Ectodermal cell (in vitro differentiated cells): ENCODE measurements around the gene MACC1.

Source experiments
- H3K27ac ChIP-seq: 2 replicates; pipeline ENCODE4 v1.7.0; 2013; ENCODE audit warnings: mild to moderate bottlenecking, low read depth, low read length; ENCODE audit not compliant: insufficient read depth, poor library complexity, severe bottlenecking
- H3K27me3 ChIP-seq: 2 replicates; pipeline ENCODE4 v1.7.0; 2013; ENCODE audit warnings: mild to moderate bottlenecking, low read length; ENCODE audit not compliant: insufficient read depth, control insufficient read depth, poor library complexity, severe bottlenecking
- H3K36me3 ChIP-seq: one replicate; pipeline ENCODE4 v1.7.0; 2013; ENCODE audit warnings: low read length; ENCODE audit not compliant: control insufficient read depth, insufficient read depth
- H3K4me1 ChIP-seq: one replicate; pipeline ENCODE4 v1.7.0; 2013; ENCODE audit warnings: low read length; ENCODE audit not compliant: control insufficient read depth, insufficient read depth
- H3K4me3 ChIP-seq: 2 replicates; pipeline ENCODE4 v1.7.0; 2013; ENCODE audit warnings: low read depth, low read length, control low read depth; ENCODE audit not compliant: insufficient read depth
- H3K9me3 ChIP-seq: 2 replicates; pipeline ENCODE4 v1.7.0; 2013; ENCODE audit warnings: mild to moderate bottlenecking, low read length, moderate library complexity; ENCODE audit not compliant: control insufficient read depth
- WGBS, 2 experiments: methylation state at CpG; one replicate each; pipeline ENCODE4 v1.1.7; 2013; ENCODE audit warnings: missing lambda C conversion rate in 2 of 2; 5-methylcytosine and 5-hydroxymethylcytosine counted together

MACC1 gene

GRCh38 chr7:20232848-20233247 is 15.7 kb upstream of the MACC1 start:
- Histone ChIP-seq H3K4me3 (no peak overlapping the region), H3K36me3 (no peaks in the 10 kb centered on the region), H3K27ac (no peak overlapping the region), H3K4me1 (no peaks in the 10 kb centered on the region), H3K27me3 (no peaks in the 10 kb centered on the region), H3K9me3 (no peaks in the 10 kb centered on the region)
- 96 to 100% methylated on average over 1 of the region's 1 CpG for WGBS, 2 experiments

GRCh38 chr7:20229646-20230500 is 12.7 kb upstream of the MACC1 start:
- no peaks in the 10 kb centered on the region for H3K27me3 ChIP-seq
- no peaks in the 10 kb centered on the region for H3K36me3 ChIP-seq
- H3K27ac ChIP-seq: no peak overlapping the region
- no peaks in the 10 kb centered on the region for H3K4me1 ChIP-seq
- no peak overlapping the region for H3K4me3 ChIP-seq
- 89 to 90% methylated on average over 6 to 7 of the region's 7 CpGs for WGBS, 2 experiments
- no peaks in the 10 kb centered on the region for H3K9me3 ChIP-seq

- Histone ChIP-seq H3K36me3 (no peaks in the 10 kb centered on the region), H3K27ac (no peak overlapping the region), H3K27me3 (no peaks in the 10 kb centered on the region), H3K4me3 (no peak overlapping the region), H3K9me3 (no peaks in the 10 kb centered on the region), H3K4me1 (no peaks in the 10 kb centered on the region)
- WGBS, 2 experiments: 92 to 93% methylated on average over 3 of the region's 3 CpGs
These were observed 11.9 kb upstream of the MACC1 start for GRCh38 chr7:20229081-20229480.

GRCh38 chr7:20228654-20229053 is 11.5 kb upstream of the MACC1 start:
- no peaks in the 10 kb centered on the region for H3K36me3 ChIP-seq
- no peak overlapping the region for H3K4me3 ChIP-seq
- H3K9me3 ChIP-seq: no peaks in the 10 kb centered on the region
- H3K27ac ChIP-seq: no peak overlapping the region
- no peaks in the 10 kb centered on the region for H3K27me3 ChIP-seq
- H3K4me1 ChIP-seq: no peaks in the 10 kb centered on the region

GRCh38 chr7:20227291-20227795 is 10.2 kb upstream of the MACC1 start:
- WGBS, 2 experiments: 87 to 100% methylated on average over 2 of the region's 2 CpGs
- Histone ChIP-seq H3K4me1 (no peaks in the 10 kb centered on the region), H3K36me3 (no peaks in the 10 kb centered on the region), H3K9me3 (no peaks in the 10 kb centered on the region), H3K4me3 (no peak overlapping the region), H3K27ac (no peak overlapping the region), H3K27me3 (no peaks in the 10 kb centered on the region)

GRCh38 chr7:20226860-20227259 is 9.7 kb upstream of the MACC1 start:
- no peak overlapping the region for H3K27ac ChIP-seq
- WGBS, 2 experiments: 0% methylated on average over 1 of the region's 1 CpG
- H3K27me3 ChIP-seq: no peaks in the 10 kb centered on the region
- H3K4me3 ChIP-seq: no peak overlapping the region
- no peaks in the 10 kb centered on the region for H3K9me3 ChIP-seq
- H3K4me1 ChIP-seq: no peaks in the 10 kb centered on the region
- H3K36me3 ChIP-seq: no peaks in the 10 kb centered on the region

DNA sequence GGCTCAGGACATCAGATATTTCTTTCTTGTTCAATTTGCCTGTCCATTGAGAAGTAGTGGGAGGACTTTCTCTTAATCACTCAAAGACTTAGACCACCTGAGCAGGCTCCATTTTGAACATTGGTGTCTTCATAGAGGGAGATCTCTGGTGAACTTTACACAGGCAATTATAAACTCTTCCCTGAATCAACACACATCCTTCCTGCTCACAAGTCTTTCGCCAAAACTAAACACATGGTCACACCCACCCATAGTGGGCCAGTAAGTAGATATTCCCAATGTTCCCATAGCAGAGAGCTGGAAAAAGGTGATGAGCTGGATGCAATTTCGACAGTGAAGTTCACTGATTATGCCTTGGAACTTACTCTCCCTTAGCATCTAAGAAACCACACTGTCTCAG is 8.2 kb upstream of the MACC1 start:
- H3K4me3 ChIP-seq: no peak overlapping the region
- no peak overlapping the region for H3K27ac ChIP-seq
- H3K36me3 ChIP-seq: no peaks in the 10 kb centered on the region
- 87 to 91% methylated on average over 2 of the region's 2 CpGs for WGBS, 2 experiments
- no peaks in the 10 kb centered on the region for H3K4me1 ChIP-seq
- no peaks in the 10 kb centered on the region for H3K27me3 ChIP-seq
- no peaks in the 10 kb centered on the region for H3K9me3 ChIP-seq

GRCh38 chr7:20224025-20224424 is 6.8 kb upstream of the MACC1 start:
- Histone ChIP-seq H3K36me3 (no peaks in the 10 kb centered on the region), H3K4me1 (peaks cover 7% of the 10 kb centered on the region), H3K9me3 (no peaks in the 10 kb centered on the region), H3K27ac (no peak overlapping the region), H3K27me3 (no peaks in the 10 kb centered on the region), H3K4me3 (no peak overlapping the region)

DNA sequence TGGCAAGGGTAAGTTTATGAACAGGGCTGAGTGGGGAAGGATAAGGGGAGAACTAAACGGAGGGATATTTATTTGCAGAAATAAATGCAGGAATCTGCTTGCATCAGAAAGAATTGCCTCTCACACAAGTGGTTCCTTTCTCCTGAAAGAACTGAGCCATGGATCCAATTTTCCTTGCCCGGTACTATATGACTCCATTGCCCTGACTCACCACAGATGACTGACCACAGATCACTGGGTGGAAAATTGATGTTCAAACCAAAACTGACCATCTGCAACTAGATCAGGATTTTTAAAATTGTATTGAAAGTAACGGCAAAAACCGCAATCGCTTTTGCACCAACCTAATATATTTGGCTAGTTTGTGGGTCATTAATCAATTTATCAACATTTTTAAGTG is 6.2 kb upstream of the MACC1 start:
- WGBS, 2 experiments: 91 to 92% methylated on average over 2 to 5 of the region's 5 CpGs
- no peak overlapping the region for H3K27ac ChIP-seq
- no peaks in the 10 kb centered on the region for H3K9me3 ChIP-seq

GRCh38 chr7:20222219-20222828 is 5.1 kb upstream of the MACC1 start:
- WGBS, 2 experiments: 76 to 78% methylated on average over 7 of the region's 7 CpGs
- Histone ChIP-seq H3K9me3 (no peaks in the 10 kb centered on the region), H3K4me1 (peaks cover 7% of the 10 kb centered on the region), H3K4me3 (no peak overlapping the region), H3K36me3 (no peaks in the 10 kb centered on the region), H3K27ac (no peak overlapping the region), H3K27me3 (no peaks in the 10 kb centered on the region)

More for the DNA sequence above, 6.2 kb upstream of the MACC1 start:
- Histone ChIP-seq H3K4me1 (peaks cover 7% of the 10 kb centered on the region), H3K36me3 (no peaks in the 10 kb centered on the region), H3K4me3 (no peak overlapping the region), H3K27me3 (no peaks in the 10 kb centered on the region)
